ENCODE results near the gene TUBGCP6.

TUBGCP6 gene

GRCh38 chr22:50229370-50229769, 15.5 kb downstream of the TUBGCP6 start:
- Histone ChIP-seq H3K27ac (ENCODE audit: low read depth, low read length) (no peak overlapping the region), H3K27me3 (ENCODE audit: control insufficient read depth, low read length) (no peaks in the 10 kb centered on the region), H3K9me3 (ENCODE audit: control insufficient read depth, insufficient read depth, low read length) (no peaks in the 10 kb centered on the region), H3K36me3 (ENCODE audit: control insufficient read depth, low read length) (peaks cover 31% of the 10 kb centered on the region), H3K79me2 (ENCODE audit: control insufficient read depth, low read length) (peaks cover 14% of the 10 kb centered on the region), H3K4me2 (ENCODE audit: low read length) (no peak overlapping the region), H4K20me1 (ENCODE audit: control insufficient read depth, insufficient read depth, low read depth, low read length) (no peaks in the 10 kb centered on the region), H3K4me1 (ENCODE audit: control insufficient read depth, low read length) (no peaks in the 10 kb centered on the region), H3K4me3 (ENCODE audit: low read length) (no peak overlapping the region), H3F3A (ENCODE audit: control insufficient read depth, insufficient read depth) (no peaks in the 10 kb centered on the region), H3K9me2 (replicated peaks; ENCODE audit: control insufficient read depth, low read length) (no peaks in the 10 kb centered on the region)
- TF ChIP-seq CTCF (IDR thresholded peaks at IDR 0.05; ENCODE audit: low read depth, low read length, poor library complexity, severe bottlenecking) (no peak), EZH2phosphoT487 (IDR thresholded peaks at IDR 0.05; ENCODE audit: borderline replicate concordance, low read length) (no peak)

GRCh38 chr22:50228366-50228765, 16.5 kb downstream of the TUBGCP6 start:
- no peaks in the 10 kb centered on the region for H4K20me1 ChIP-seq (ENCODE audit: control insufficient read depth, insufficient read depth, low read depth, low read length)
- no peaks in the 10 kb centered on the region for H3F3A ChIP-seq (ENCODE audit: control insufficient read depth, insufficient read depth)
- peaks cover 4% of the 10 kb centered on the region for H3K79me2 ChIP-seq (ENCODE audit: control insufficient read depth, low read length)
- H3K4me1 ChIP-seq (ENCODE audit: control insufficient read depth, low read length), result no peaks in the 10 kb centered on the region
- TF ChIP-seq CTCF (IDR thresholded peaks at IDR 0.05; ENCODE audit: low read depth, low read length, poor library complexity, severe bottlenecking), result no peak
- no peak overlapping the region for H3K27ac ChIP-seq (ENCODE audit: low read depth, low read length)
- H3K9me3 ChIP-seq (ENCODE audit: control insufficient read depth, insufficient read depth, low read length), result no peaks in the 10 kb centered on the region
- peaks cover 33% of the 10 kb centered on the region for H3K36me3 ChIP-seq (ENCODE audit: control insufficient read depth, low read length)
- H3K4me2 ChIP-seq (ENCODE audit: low read length), result no peak overlapping the region
- H3K9me2 ChIP-seq (replicated peaks; ENCODE audit: control insufficient read depth, low read length), result no peaks in the 10 kb centered on the region
- no peak overlapping the region for H3K4me3 ChIP-seq (ENCODE audit: low read length)
- no peaks in the 10 kb centered on the region for H3K27me3 ChIP-seq (ENCODE audit: control insufficient read depth, low read length)

- Histone ChIP-seq H3K36me3 (ENCODE audit: control insufficient read depth, low read length) (peaks cover 34% of the 10 kb centered on the region), H3K4me1 (ENCODE audit: control insufficient read depth, low read length) (no peaks in the 10 kb centered on the region), H3K9me3 (ENCODE audit: control insufficient read depth, insufficient read depth, low read length) (no peaks in the 10 kb centered on the region), H3K4me2 (ENCODE audit: low read length) (no peak overlapping the region), H3K9me2 (replicated peaks; ENCODE audit: control insufficient read depth, low read length) (no peaks in the 10 kb centered on the region), H3F3A (ENCODE audit: control insufficient read depth, insufficient read depth) (no peaks in the 10 kb centered on the region), H3K4me3 (ENCODE audit: low read length) (no peak overlapping the region), H3K79me2 (ENCODE audit: control insufficient read depth, low read length) (no peaks in the 10 kb centered on the region), H3K27me3 (ENCODE audit: control insufficient read depth, low read length) (no peaks in the 10 kb centered on the region), H3K27ac (ENCODE audit: low read depth, low read length) (no peak overlapping the region), H4K20me1 (ENCODE audit: control insufficient read depth, insufficient read depth, low read depth, low read length) (no peaks in the 10 kb centered on the region)
- TF ChIP-seq EZH2phosphoT487 (IDR thresholded peaks at IDR 0.05; ENCODE audit: borderline replicate concordance, low read length), result no peak
- no peak for TF ChIP-seq CTCF (IDR thresholded peaks at IDR 0.05; ENCODE audit: low read depth, low read length, poor library complexity, severe bottlenecking)
These were observed 17.1 kb downstream of the TUBGCP6 start for GRCh38 chr22:50227579-50228215.
